ENCODE data around the gene TRHDE.

TRHDE gene

DNA sequence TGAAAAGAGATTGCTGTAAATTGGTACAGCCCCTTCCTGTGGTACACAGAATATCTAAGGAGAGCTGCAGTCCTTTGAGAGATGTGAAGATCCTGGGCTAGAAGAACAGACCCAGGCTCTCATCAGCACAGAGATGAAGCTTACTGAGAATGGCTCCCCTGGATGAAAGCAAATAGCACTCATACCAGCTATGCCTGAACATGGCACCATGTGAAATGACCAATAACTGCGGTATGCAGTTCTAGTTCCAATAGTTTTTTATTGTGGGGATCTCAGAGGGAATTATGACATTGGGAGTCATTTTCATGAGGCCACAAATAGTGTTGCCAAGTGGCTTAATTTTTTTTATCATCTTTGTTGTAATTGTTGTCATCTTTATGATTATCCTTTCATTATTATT lies 15.4 kb upstream of the TRHDE start:
- H3K9ac ChIP-seq (ENCODE audit: low read depth in 1 of 2, low read length in 2 of 2), result no peak overlapping the region
- no peak overlapping the region for H3K27ac ChIP-seq (ENCODE audit: low read depth in 2 of 2, low read length in 2 of 2)
- H3K36me3 ChIP-seq (ENCODE audit: control insufficient read depth in 2 of 2, insufficient read depth in 2 of 2, low read length in 2 of 2), result no peaks in the 10 kb centered on the region
- no peaks in the 10 kb centered on the region for H3K27me3 ChIP-seq (ENCODE audit: control insufficient read depth in 2 of 2, insufficient read depth in 2 of 2, low read length in 2 of 2)
- no peaks in the 10 kb centered on the region for H3K4me1 ChIP-seq (ENCODE audit: control insufficient read depth in 2 of 2, insufficient read depth in 2 of 2, low read length in 2 of 2)
- H3K4me3 ChIP-seq (ENCODE audit: low read length in 2 of 2), result no peak overlapping the region
- H3K9me3 ChIP-seq (ENCODE audit: control insufficient read depth in 2 of 2, low read length in 2 of 2), result no peaks in the 10 kb centered on the region

- no peak overlapping the region for H3K4me3 ChIP-seq (ENCODE audit: low read length in 2 of 2)
- no peak overlapping the region for H3K9ac ChIP-seq (ENCODE audit: low read depth in 1 of 2, low read length in 2 of 2)
These were observed 10.3 kb upstream of the TRHDE start for GRCh38 chr12:72261885-72262284.

DNA sequence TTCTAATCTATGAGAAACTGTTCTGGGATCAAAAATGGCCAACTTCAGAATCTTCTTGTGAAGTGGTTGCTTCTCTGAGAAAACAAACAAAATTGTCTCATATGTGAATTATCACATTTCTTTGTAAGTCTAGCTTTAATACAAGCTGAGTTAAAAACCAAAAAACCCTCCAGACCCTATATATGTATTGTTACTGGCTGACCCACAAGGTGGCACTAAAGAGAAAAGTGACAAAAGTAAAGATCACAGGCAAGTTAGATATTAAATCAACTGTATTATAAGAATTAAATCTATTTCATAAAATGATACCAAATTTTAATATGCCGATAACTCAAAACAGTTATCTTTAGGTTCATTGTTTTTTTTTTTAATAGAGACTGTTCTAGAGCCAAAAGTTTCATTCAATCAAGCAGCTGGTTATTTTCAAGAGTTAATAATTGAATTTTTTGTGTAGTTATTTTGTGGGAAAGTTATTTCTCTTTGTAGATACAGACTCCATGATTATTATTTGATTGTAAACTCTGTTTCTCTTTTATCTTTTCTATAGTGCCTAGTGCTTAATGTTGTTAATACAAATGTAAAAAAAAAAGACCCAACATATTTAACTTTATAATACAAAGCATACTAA lies 7.5 kb upstream of the TRHDE start:
- H3K27me3 ChIP-seq (ENCODE audit: control insufficient read depth in 2 of 2, insufficient read depth in 2 of 2, low read length in 2 of 2), result peaks cover 0 to 2% of the 10 kb centered on the region in 2 donors
- H3K9me3 ChIP-seq (ENCODE audit: control insufficient read depth in 2 of 2, low read length in 2 of 2), result no peaks in the 10 kb centered on the region
- no peaks in the 10 kb centered on the region for H3K4me1 ChIP-seq (ENCODE audit: control insufficient read depth in 2 of 2, insufficient read depth in 2 of 2, low read length in 2 of 2)
- no peaks in the 10 kb centered on the region for H3K36me3 ChIP-seq (ENCODE audit: control insufficient read depth in 2 of 2, insufficient read depth in 2 of 2, low read length in 2 of 2)
- no peak overlapping the region for H3K27ac ChIP-seq (ENCODE audit: low read depth in 2 of 2, low read length in 2 of 2)
- H3K4me3 ChIP-seq (ENCODE audit: low read length in 2 of 2), result no peak overlapping the region
- no peak overlapping the region for H3K9ac ChIP-seq (ENCODE audit: low read depth in 1 of 2, low read length in 2 of 2)

More at GRCh38 chr12:72261885-72262284, 10.3 kb upstream of the TRHDE start:
- Histone ChIP-seq H3K4me1 (ENCODE audit: control insufficient read depth in 2 of 2, insufficient read depth in 2 of 2, low read length in 2 of 2) (no peaks in the 10 kb centered on the region), H3K27me3 (ENCODE audit: control insufficient read depth in 2 of 2, insufficient read depth in 2 of 2, low read length in 2 of 2) (no peaks in the 10 kb centered on the region), H3K9me3 (ENCODE audit: control insufficient read depth in 2 of 2, low read length in 2 of 2) (no peaks in the 10 kb centered on the region), H3K27ac (ENCODE audit: low read depth in 2 of 2, low read length in 2 of 2) (no peak overlapping the region), H3K36me3 (ENCODE audit: control insufficient read depth in 2 of 2, insufficient read depth in 2 of 2, low read length in 2 of 2) (no peaks in the 10 kb centered on the region)

GRCh38 chr12:72267974-72268373 lies 4.2 kb upstream of the TRHDE start:
- Histone ChIP-seq H3K36me3 (ENCODE audit: control insufficient read depth in 2 of 2, insufficient read depth in 2 of 2, low read length in 2 of 2) (no peaks in the 10 kb centered on the region), H3K9me3 (ENCODE audit: control insufficient read depth in 2 of 2, low read length in 2 of 2) (no peaks in the 10 kb centered on the region), H3K27me3 (ENCODE audit: control insufficient read depth in 2 of 2, insufficient read depth in 2 of 2, low read length in 2 of 2) (peaks cover 7 to 10% of the 10 kb centered on the region in 2 donors), H3K4me1 (ENCODE audit: control insufficient read depth in 2 of 2, insufficient read depth in 2 of 2, low read length in 2 of 2) (no peaks in the 10 kb centered on the region), H3K27ac (ENCODE audit: low read depth in 2 of 2, low read length in 2 of 2) (no peak overlapping the region), H3K4me3 (ENCODE audit: low read length in 2 of 2) (no peak overlapping the region), H3K9ac (ENCODE audit: low read depth in 1 of 2, low read length in 2 of 2) (no peak overlapping the region)

GRCh38 chr12:72268386-72268785 lies 3.8 kb upstream of the TRHDE start:
- H3K27me3 ChIP-seq (ENCODE audit: control insufficient read depth in 2 of 2, insufficient read depth in 2 of 2, low read length in 2 of 2), result peaks cover 7 to 10% of the 10 kb centered on the region in 2 donors
- H3K4me1 ChIP-seq (ENCODE audit: control insufficient read depth in 2 of 2, insufficient read depth in 2 of 2, low read length in 2 of 2), result no peaks in the 10 kb centered on the region
- no peak overlapping the region for H3K4me3 ChIP-seq (ENCODE audit: low read length in 2 of 2)
- no peak overlapping the region for H3K27ac ChIP-seq (ENCODE audit: low read depth in 2 of 2, low read length in 2 of 2)
- no peak overlapping the region for H3K9ac ChIP-seq (ENCODE audit: low read depth in 1 of 2, low read length in 2 of 2)
- no peaks in the 10 kb centered on the region for H3K9me3 ChIP-seq (ENCODE audit: control insufficient read depth in 2 of 2, low read length in 2 of 2)
- no peaks in the 10 kb centered on the region for H3K36me3 ChIP-seq (ENCODE audit: control insufficient read depth in 2 of 2, insufficient read depth in 2 of 2, low read length in 2 of 2)

DNA sequence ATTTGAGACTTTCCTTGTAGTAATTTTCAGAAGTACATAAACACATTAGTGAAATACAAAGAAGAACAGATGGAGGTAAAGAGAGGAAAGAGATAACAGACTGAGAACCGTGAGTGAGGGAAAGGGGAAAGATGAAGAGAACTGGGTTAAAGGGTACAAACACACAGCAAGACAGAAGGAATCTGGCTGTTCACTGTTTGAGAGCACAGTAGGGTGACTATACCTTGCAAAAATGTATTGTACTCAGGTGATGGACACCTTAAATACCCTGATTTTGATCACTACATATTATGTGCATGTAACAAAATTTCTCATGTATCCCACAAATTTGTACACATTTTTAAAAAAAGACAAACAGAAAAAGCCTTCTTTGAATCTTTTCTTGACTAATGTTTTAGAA lies 2.7 kb upstream of the TRHDE start:
- peaks cover 12 to 16% of the 10 kb centered on the region in 2 donors for H3K27me3 ChIP-seq (ENCODE audit: control insufficient read depth in 2 of 2, insufficient read depth in 2 of 2, low read length in 2 of 2)
- H3K27ac ChIP-seq (ENCODE audit: low read depth in 2 of 2, low read length in 2 of 2), result no peak overlapping the region
- no peaks in the 10 kb centered on the region for H3K9me3 ChIP-seq (ENCODE audit: control insufficient read depth in 2 of 2, low read length in 2 of 2)
- no peak overlapping the region for H3K9ac ChIP-seq (ENCODE audit: low read depth in 1 of 2, low read length in 2 of 2)
- H3K36me3 ChIP-seq (ENCODE audit: control insufficient read depth in 2 of 2, insufficient read depth in 2 of 2, low read length in 2 of 2), result no peaks in the 10 kb centered on the region
- H3K4me3 ChIP-seq (ENCODE audit: low read length in 2 of 2), result no peak overlapping the region
- H3K4me1 ChIP-seq (ENCODE audit: control insufficient read depth in 2 of 2, insufficient read depth in 2 of 2, low read length in 2 of 2), result no peaks in the 10 kb centered on the region

DNA sequence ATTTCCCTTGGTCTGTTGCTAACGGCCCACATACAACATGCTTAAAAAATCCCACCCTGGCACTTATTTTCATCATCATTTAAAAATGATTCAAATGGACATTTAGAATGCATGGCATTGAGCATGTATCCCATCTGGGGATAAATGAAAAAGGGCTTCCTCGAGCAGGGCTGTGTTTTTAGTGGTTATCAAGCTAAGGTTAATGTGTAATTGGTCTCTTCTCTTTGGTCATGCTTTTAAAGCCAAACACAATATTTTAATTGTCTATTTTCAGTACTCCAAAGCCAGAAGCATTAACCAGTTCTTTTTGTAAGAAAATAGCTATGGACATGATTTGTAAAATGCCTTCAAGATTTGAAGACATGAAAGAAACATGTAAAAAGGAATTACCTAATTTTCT lies 1.9 kb upstream of the TRHDE start:
- Histone ChIP-seq H3K4me3 (ENCODE audit: low read length in 2 of 2) (no peak overlapping the region), H3K4me1 (ENCODE audit: control insufficient read depth in 2 of 2, insufficient read depth in 2 of 2, low read length in 2 of 2) (no peaks in the 10 kb centered on the region), H3K36me3 (ENCODE audit: control insufficient read depth in 2 of 2, insufficient read depth in 2 of 2, low read length in 2 of 2) (no peaks in the 10 kb centered on the region), H3K9me3 (ENCODE audit: control insufficient read depth in 2 of 2, low read length in 2 of 2) (no peaks in the 10 kb centered on the region), H3K27me3 (ENCODE audit: control insufficient read depth in 2 of 2, insufficient read depth in 2 of 2, low read length in 2 of 2) (peaks cover 12 to 19% of the 10 kb centered on the region in 2 donors), H3K9ac (ENCODE audit: low read depth in 1 of 2, low read length in 2 of 2) (no peak overlapping the region), H3K27ac (ENCODE audit: low read depth in 2 of 2, low read length in 2 of 2) (no peak overlapping the region)

DNA sequence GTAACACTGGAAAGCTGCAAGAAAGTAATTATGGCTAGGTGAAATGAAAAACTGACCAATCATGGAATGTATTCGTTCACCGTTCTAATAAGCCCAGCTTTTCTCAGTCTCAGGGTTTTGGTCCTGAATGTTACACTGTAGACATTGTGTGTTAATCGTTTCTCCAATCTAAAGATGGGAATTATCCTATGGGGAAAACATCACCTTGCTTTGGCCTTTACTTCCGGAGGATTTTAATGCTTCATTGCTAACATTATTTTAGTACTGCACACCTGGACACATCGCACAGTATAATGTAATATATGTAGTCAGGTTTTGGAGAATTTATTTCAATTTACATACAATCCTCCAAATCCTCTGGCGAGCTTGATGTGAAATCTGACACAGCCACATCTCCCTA lies 1.2 kb upstream of the TRHDE start:
- Histone ChIP-seq H3K36me3 (ENCODE audit: control insufficient read depth in 2 of 2, insufficient read depth in 2 of 2, low read length in 2 of 2) (no peaks in the 10 kb centered on the region), H3K9ac (ENCODE audit: low read depth in 1 of 2, low read length in 2 of 2) (no peak overlapping the region), H3K27me3 (ENCODE audit: control insufficient read depth in 2 of 2, insufficient read depth in 2 of 2, low read length in 2 of 2) (peaks cover 12 to 19% of the 10 kb centered on the region in 2 donors), H3K4me1 (ENCODE audit: control insufficient read depth in 2 of 2, insufficient read depth in 2 of 2, low read length in 2 of 2) (no peaks in the 10 kb centered on the region), H3K27ac (ENCODE audit: low read depth in 2 of 2, low read length in 2 of 2) (no peak overlapping the region), H3K9me3 (ENCODE audit: control insufficient read depth in 2 of 2, low read length in 2 of 2) (no peaks in the 10 kb centered on the region), H3K4me3 (ENCODE audit: low read length in 2 of 2) (no peak overlapping the region)

GRCh38 chr12:72271451-72272090 lies 599 bp upstream of the TRHDE start:
- no peaks in the 10 kb centered on the region for H3K9me3 ChIP-seq (ENCODE audit: control insufficient read depth in 2 of 2, low read length in 2 of 2)
- H3K36me3 ChIP-seq (ENCODE audit: control insufficient read depth in 2 of 2, insufficient read depth in 2 of 2, low read length in 2 of 2), result no peaks in the 10 kb centered on the region
- peak overlapping the region in 1 of 2 donors; percentile 7 for H3K9ac ChIP-seq (ENCODE audit: low read depth in 1 of 2, low read length in 2 of 2)
- no peak overlapping the region for H3K27ac ChIP-seq (ENCODE audit: low read depth in 2 of 2, low read length in 2 of 2)
- no peaks in the 10 kb centered on the region for H3K4me1 ChIP-seq (ENCODE audit: control insufficient read depth in 2 of 2, insufficient read depth in 2 of 2, low read length in 2 of 2)
- H3K27me3 ChIP-seq (ENCODE audit: control insufficient read depth in 2 of 2, insufficient read depth in 2 of 2, low read length in 2 of 2), result peaks cover 12 to 19% of the 10 kb centered on the region in 2 donors
- H3K4me3 ChIP-seq (ENCODE audit: low read length in 2 of 2), result peak overlapping the region; percentile 54 to 57

GRCh38 chr12:72272731-72273498 lies 745 bp downstream of the TRHDE start:
- Histone ChIP-seq H3K9ac (ENCODE audit: low read depth in 1 of 2, low read length in 2 of 2) (no peak overlapping the region), H3K27me3 (ENCODE audit: control insufficient read depth in 2 of 2, insufficient read depth in 2 of 2, low read length in 2 of 2) (peaks cover 12 to 19% of the 10 kb centered on the region in 2 donors), H3K36me3 (ENCODE audit: control insufficient read depth in 2 of 2, insufficient read depth in 2 of 2, low read length in 2 of 2) (no peaks in the 10 kb centered on the region), H3K4me3 (ENCODE audit: low read length in 2 of 2) (peak overlapping the region; percentile 13 to 44), H3K9me3 (ENCODE audit: control insufficient read depth in 2 of 2, low read length in 2 of 2) (no peaks in the 10 kb centered on the region), H3K27ac (ENCODE audit: low read depth in 2 of 2, low read length in 2 of 2) (no peak overlapping the region), H3K4me1 (ENCODE audit: control insufficient read depth in 2 of 2, insufficient read depth in 2 of 2, low read length in 2 of 2) (no peaks in the 10 kb centered on the region)

Measured in mucosa of rectum (tissue), 2 donors.